Kidney epithelial cell (primary cell): Measurements from ENCODE around the gene ABR. TPM values are rescaled to one million over a fixed set of nuclear protein-coding genes. Genes with fewer than 3 reads are reported as not detected.

Experiments
- DNase-seq: peaks from one replicate; pipeline ENCODE4 v3.0.0-alpha.2; 2010; ENCODE audit warnings: low read depth
- H3K27me3 ChIP-seq: 2 replicates; pipeline ENCODE4 v1.6.0; 2011; ENCODE audit warnings: low read length; ENCODE audit not compliant: control insufficient read depth, insufficient read depth
- H3K36me3 ChIP-seq: 2 replicates; pipeline ENCODE4 v1.5.1; 2011; ENCODE audit warnings: low read length; ENCODE audit not compliant: control insufficient read depth, insufficient read depth
- H3K4me3 ChIP-seq: 2 replicates; pipeline ENCODE4 v1.5.1; 2011; ENCODE audit warnings: low read depth, mild to moderate bottlenecking, control low read depth, low read length
- CTCF ChIP-seq: IDR thresholded peaks from 2 replicates; pipeline ENCODE4 v1.5.1; 2011; ENCODE audit warnings: mild to moderate bottlenecking, moderate library complexity, low read length, control low read depth, inconsistent platforms; ENCODE audit not compliant: insufficient read depth, poor library complexity, severe bottlenecking
- total RNA-seq: library from RNA; depleted of rRNA; stranded (reverse); fragments of >200 nt; gene quantifications from 2 replicates; pipeline ENCODE4 v1.2.3, GENCODE V29; 2015

ABR gene
- total RNA-seq, 1 donor from 2014 or later: 141 TPM

- no peak for TF ChIP-seq CTCF
- Histone ChIP-seq H3K27me3 (no peaks in the 10 kb centered on the region), H3K36me3 (no peaks in the 10 kb centered on the region), H3K4me3 (no peak overlapping the region)
- DNase-seq: no peak
These were observed 17.6 kb upstream of the ABR start for GRCh38 chr17:1197379-1197778.

- H3K4me3 ChIP-seq: no peak overlapping the region
- TF ChIP-seq CTCF: no peak
- peaks cover under 1% of the 10 kb centered on the region for H3K27me3 ChIP-seq
- H3K36me3 ChIP-seq: no peaks in the 10 kb centered on the region
- no peak for DNase-seq
These were observed 17.2 kb upstream of the ABR start for GRCh38 chr17:1196946-1197345.

GRCh38 chr17:1192911-1193699 is 13.3 kb upstream of the ABR start:
- Histone ChIP-seq H3K27me3 (peaks cover 13% of the 10 kb centered on the region), H3K36me3 (no peaks in the 10 kb centered on the region), H3K4me3 (no peak overlapping the region)
- no peak for DNase-seq
- TF ChIP-seq CTCF: no peak

- no peak for DNase-seq
- Histone ChIP-seq H3K36me3 (no peaks in the 10 kb centered on the region), H3K4me3 (no peak overlapping the region), H3K27me3 (peaks cover 13% of the 10 kb centered on the region)
- no peak for TF ChIP-seq CTCF
These were observed 11.1 kb upstream of the ABR start for GRCh38 chr17:1190751-1191331.

GRCh38 chr17:1188812-1189504 is 9.2 kb upstream of the ABR start:
- DNase-seq: no peak
- Histone ChIP-seq H3K27me3 (peaks cover 13% of the 10 kb centered on the region), H3K36me3 (no peaks in the 10 kb centered on the region), H3K4me3 (no peak overlapping the region)
- TF ChIP-seq CTCF: no peak
